BE2C (cell line): Measurements from ENCODE around the gene PPOX.

Source experiments
- DNase-seq: peaks from one replicate; pipeline ENCODE4 v3.0.0-alpha.2; 2020
- H3K27me3 ChIP-seq: fragments of 250-450 bp; sonication (Bioruptor Pico); 2 replicates; pipeline ENCODE4 v1.5.1; 2020; ENCODE audit warnings: mild to moderate bottlenecking
- H3K36me3 ChIP-seq: fragments of 250-450 bp; sonication (Bioruptor Pico); 2 replicates; pipeline ENCODE4 v1.5.1; 2020; ENCODE audit warnings: mild to moderate bottlenecking
- H3K4me1 ChIP-seq: fragments of 250-450 bp; sonication (Bioruptor Pico); 2 replicates; pipeline ENCODE4 v1.5.1; 2020
- H3K4me3 ChIP-seq: 2 replicates; pipeline ENCODE4 v1.5.1; 2011; ENCODE audit warnings: low read depth, low read length
- H3K9me3 ChIP-seq: fragments of 250-450 bp; sonication (Bioruptor Pico); 2 replicates; pipeline ENCODE4 v1.5.1; 2020
- CTCF ChIP-seq: IDR thresholded peaks from 2 replicates; pipeline ENCODE4 v1.5.1; 2012; ENCODE audit warnings: mild to moderate bottlenecking, low read depth, low read length

The PPOX gene

GRCh38 chr1:161132410-161133219 lies 33.6 kb upstream of the PPOX start, which contains the start of gene DEDD:
Gene DEDD (minus strand): TSS chr1:161132667. CDS start chr1:161124462, 8,205 bp downstream.
- Histone ChIP-seq H3K4me3 (peak within 1 kb of the TSS; percentile 78), H3K27me3 (no peaks in the 10 kb centered on the region), H3K4me1 (peaks cover 4% of the 10 kb centered on the region; the same call in 1 of the 2 replicates), H3K9me3 (no peaks in the 10 kb centered on the region), H3K36me3 (peaks cover 27% of the 10 kb centered on the region)
- peak; percentile 92 for DNase-seq
- TF ChIP-seq CTCF = no peak

- no peak for DNase-seq
- no peaks in the 10 kb centered on the region for H3K27me3 ChIP-seq
- no peak for TF ChIP-seq CTCF
- H3K4me3 ChIP-seq = peak overlapping the region; percentile 78
- H3K4me1 ChIP-seq = peaks cover 4% of the 10 kb centered on the region; the same call in 1 of the 2 replicates
- H3K36me3 ChIP-seq = peaks cover 21% of the 10 kb centered on the region
- H3K9me3 ChIP-seq = no peaks in the 10 kb centered on the region
Measured at GRCh38 chr1:161133220-161133740, 32.9 kb upstream of the PPOX start.

- Histone ChIP-seq H3K27me3 (no peaks in the 10 kb centered on the region), H3K36me3 (no peaks in the 10 kb centered on the region), H3K4me3 (no peak overlapping the region), H3K9me3 (no peaks in the 10 kb centered on the region), H3K4me1 (no peaks in the 10 kb centered on the region)
- DNase-seq = no peak
- no peak for TF ChIP-seq CTCF
Measured at GRCh38 chr1:161137881-161138280, 28.3 kb upstream of the PPOX start.

- no peaks in the 10 kb centered on the region for H3K27me3 ChIP-seq
- H3K9me3 ChIP-seq = no peaks in the 10 kb centered on the region
- no peaks in the 10 kb centered on the region for H3K4me1 ChIP-seq
- no peak for DNase-seq
- no peaks in the 10 kb centered on the region for H3K36me3 ChIP-seq
- no peak for TF ChIP-seq CTCF
- H3K4me3 ChIP-seq = no peak overlapping the region
Measured at GRCh38 chr1:161138431-161138830, 27.8 kb upstream of the PPOX start.

GRCh38 chr1:161139766-161140165 lies 26.5 kb upstream of the PPOX start:
- Histone ChIP-seq H3K9me3 (no peaks in the 10 kb centered on the region), H3K4me3 (no peak overlapping the region), H3K4me1 (no peaks in the 10 kb centered on the region), H3K27me3 (no peaks in the 10 kb centered on the region), H3K36me3 (no peaks in the 10 kb centered on the region)
- TF ChIP-seq CTCF = peak; percentile 74
- peak; percentile 63 for DNase-seq
